Activated CD4-positive, alpha-beta memory T cell treated with anti-CD3 and anti-CD28 coated beads, Interleukin-2, amount 10 ng/mL, durations not matched to agents 7 days and 5 days (primary cell): ENCODE results near the gene TMEM161B. TPM values are rescaled to one million over a fixed set of nuclear protein-coding genes. Genes with fewer than 3 reads are reported as not detected.
"Not testable (repeated sequence)": the region's sequence is repeated elsewhere in the genome, so short reads cannot be mapped to it uniquely, and the experiment has no call there.

Experiments used
- CTCF ChIA-PET: fragments of 350-600 bp; sonication (Branson Sonifier 250); formaldehyde crosslinking; loops from one replicate; lab custom pipeline; 2021; ENCODE audit warnings: antibody characterized with exemption, inconsistent platforms; lab: Charles Lee
- POLR2A ChIA-PET: fragments of 350-600 bp; sonication (Branson Sonifier 250); formaldehyde crosslinking; loops from one replicate; lab custom pipeline; 2021; ENCODE audit warnings: antibody characterized with exemption; lab: Charles Lee
- DNase-seq: peaks from one replicate; pipeline ENCODE4 v3.0.0-alpha.2; 2020
- H3K27ac Mint-ChIP-seq: one replicate; pipeline ENCODE4 v1.8.0; 2021; ENCODE audit warnings: mild to moderate bottlenecking, mixed read lengths
- H3K27me3 Mint-ChIP-seq: one replicate; pipeline ENCODE4 v1.8.0; 2021; ENCODE audit warnings: mixed read lengths
- H3K36me3 Mint-ChIP-seq: one replicate; pipeline ENCODE4 v1.8.0; 2021; ENCODE audit warnings: low read depth, mixed read lengths
- H3K4me1 Mint-ChIP-seq: one replicate; pipeline ENCODE4 v1.8.0; 2021; ENCODE audit warnings: mixed read lengths
- H3K4me3 Mint-ChIP-seq: one replicate; pipeline ENCODE4 v1.8.0; 2021; ENCODE audit warnings: mild to moderate bottlenecking, mixed read lengths
- H3K9me3 Mint-ChIP-seq: one replicate; pipeline ENCODE4 v1.8.0; 2021; ENCODE audit warnings: mixed read lengths
- total RNA-seq, 2 experiments: library from RNA; stranded (reverse); gene quantifications; one replicate each; pipeline ENCODE4 v1.2.3, GENCODE V29; 2021

Gene TMEM161B
- total RNA-seq, 2 experiments from 2014 or later, result 25.9 to 26.4 TPM

DNA sequence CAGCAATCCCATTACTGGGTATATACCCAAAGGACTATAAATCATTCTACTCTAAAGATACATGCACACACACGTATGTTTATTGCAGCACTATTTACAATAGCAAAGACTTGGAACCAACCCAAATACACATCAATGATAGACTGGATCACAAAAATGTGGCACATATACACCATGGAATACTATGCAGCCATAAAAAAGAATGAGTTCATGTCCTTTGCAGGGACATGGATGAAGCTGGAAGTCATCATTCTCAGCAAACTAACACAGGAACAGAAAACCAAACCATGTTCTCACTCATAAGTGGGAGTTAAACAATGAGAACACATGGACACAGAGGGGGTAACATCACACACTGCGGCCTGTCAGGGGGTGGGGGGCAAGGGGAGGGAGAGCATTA, 4.1 kb downstream of the TMEM161B start:
- H3K27me3 Mint-ChIP-seq, POLR2A ChIA-PET, H3K9me3 Mint-ChIP-seq, H3K4me3 Mint-ChIP-seq, CTCF ChIA-PET, H3K27ac Mint-ChIP-seq, DNase-seq: not testable (repeated sequence)
- peaks cover 51% of the 10 kb centered on the region for H3K36me3 Mint-ChIP-seq
- H3K4me1 Mint-ChIP-seq, result peaks cover 31% of the 10 kb centered on the region

DNA sequence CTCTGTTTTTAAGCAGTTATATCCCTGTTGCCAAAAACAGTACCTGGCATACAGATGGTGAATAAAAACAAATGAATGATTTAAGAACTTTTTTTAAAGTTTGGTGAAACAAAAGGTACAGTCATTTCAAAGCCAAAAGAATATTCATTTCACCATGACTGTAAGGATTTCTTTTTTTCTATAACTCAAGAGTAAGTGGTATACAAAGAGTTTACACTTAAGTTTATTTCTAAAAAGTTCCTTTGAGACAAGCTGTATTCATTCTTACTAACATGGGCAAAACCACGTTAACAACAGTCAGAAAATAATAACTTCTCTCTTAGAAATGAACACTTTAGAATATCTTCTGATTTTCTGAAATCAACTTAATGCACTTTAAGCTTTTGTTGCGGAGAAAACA, 5.3 kb downstream of the TMEM161B start:
- peaks cover 51% of the 10 kb centered on the region for H3K36me3 Mint-ChIP-seq
- DNase-seq, result no peak
- peaks cover 3% of the 10 kb centered on the region for H3K9me3 Mint-ChIP-seq
- H3K27ac Mint-ChIP-seq, result no peak overlapping the region
- peaks cover 29% of the 10 kb centered on the region for H3K4me1 Mint-ChIP-seq
- H3K4me3 Mint-ChIP-seq, result no peak overlapping the region
- POLR2A ChIA-PET, result no interaction called here
- no peaks in the 10 kb centered on the region for H3K27me3 Mint-ChIP-seq
- CTCF ChIA-PET, result no interaction called here

DNA sequence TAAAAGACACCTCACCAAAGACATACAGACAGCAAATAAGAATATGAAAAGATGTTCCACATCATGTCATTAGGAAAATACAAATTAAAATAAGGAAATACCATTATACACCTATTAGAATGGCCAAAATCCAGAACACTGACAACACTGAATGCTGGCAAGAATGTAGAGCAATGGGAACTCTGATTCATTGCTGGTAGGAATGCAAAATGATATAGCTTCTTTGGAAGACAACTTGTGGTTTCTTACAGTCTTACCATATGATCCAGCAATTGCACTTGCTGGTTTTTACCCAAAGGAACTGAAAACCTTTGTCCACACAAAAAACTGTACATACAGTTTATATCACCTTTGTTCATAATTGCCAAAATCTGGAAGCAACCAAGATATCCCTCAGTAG, 6.5 kb downstream of the TMEM161B start:
- no peak overlapping the region for H3K27ac Mint-ChIP-seq
- ChIA-PET POLR2A (no interaction called here), CTCF (no interaction called here)
- H3K9me3 Mint-ChIP-seq, result peaks cover 3% of the 10 kb centered on the region
- H3K36me3 Mint-ChIP-seq, result peaks cover 48% of the 10 kb centered on the region
- H3K4me1 Mint-ChIP-seq, result peaks cover 19% of the 10 kb centered on the region
- H3K27me3 Mint-ChIP-seq, result no peaks in the 10 kb centered on the region
- no peak for DNase-seq
- H3K4me3 Mint-ChIP-seq, result no peak overlapping the region

DNA sequence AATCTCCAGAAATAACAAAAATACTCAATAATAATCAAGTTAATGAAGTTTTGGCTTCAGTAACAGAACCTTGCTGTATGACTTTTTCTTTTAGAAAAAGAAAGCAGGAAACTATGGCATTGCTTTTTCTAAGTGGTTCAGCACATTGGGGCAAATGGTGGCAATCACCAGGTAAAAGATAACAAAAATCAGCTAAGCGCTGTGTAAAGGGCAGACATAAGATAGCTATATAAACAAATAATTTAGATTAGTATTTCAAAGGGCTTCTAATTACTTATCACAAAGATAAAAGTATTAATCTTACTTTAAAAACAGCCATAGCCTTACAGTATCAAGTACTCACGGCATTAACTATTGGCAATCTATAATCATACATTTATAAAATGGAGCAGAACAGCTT, 10.0 kb downstream of the TMEM161B start:
- no peak overlapping the region for H3K4me3 Mint-ChIP-seq
- no peak overlapping the region for H3K27ac Mint-ChIP-seq
- ChIA-PET CTCF (no interaction called here), POLR2A (interaction anchor here (1.0 kb wide), 1 partner anchor 8 kb away, joined by 3 read pairs; no protein-coding TSS in a partner anchor)
- peaks cover 10% of the 10 kb centered on the region for H3K4me1 Mint-ChIP-seq
- DNase-seq, result no peak
- H3K9me3 Mint-ChIP-seq, result no peaks in the 10 kb centered on the region
- H3K36me3 Mint-ChIP-seq, result peaks cover 29% of the 10 kb centered on the region
- no peaks in the 10 kb centered on the region for H3K27me3 Mint-ChIP-seq

DNA sequence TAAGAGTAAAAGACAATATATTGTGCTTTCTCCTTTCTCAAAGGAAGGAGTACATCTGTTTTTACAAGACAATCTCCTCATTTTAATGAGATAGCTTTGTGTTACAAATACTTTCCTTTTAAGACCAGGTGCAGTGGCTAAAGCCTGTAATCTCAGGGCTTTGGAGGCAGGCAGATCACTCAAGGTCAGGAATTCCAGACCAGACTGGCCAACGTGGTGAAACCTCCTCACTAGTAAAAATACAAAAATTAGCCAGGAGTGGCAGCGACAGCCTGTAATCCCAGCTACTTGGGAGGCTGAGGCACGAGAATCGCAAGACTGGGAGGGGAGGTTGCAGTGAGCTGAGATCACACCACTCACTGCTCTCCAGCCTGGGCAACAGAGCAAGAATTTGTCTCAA, 11.8 kb downstream of the TMEM161B start:
- no peaks in the 10 kb centered on the region for H3K9me3 Mint-ChIP-seq

DNA sequence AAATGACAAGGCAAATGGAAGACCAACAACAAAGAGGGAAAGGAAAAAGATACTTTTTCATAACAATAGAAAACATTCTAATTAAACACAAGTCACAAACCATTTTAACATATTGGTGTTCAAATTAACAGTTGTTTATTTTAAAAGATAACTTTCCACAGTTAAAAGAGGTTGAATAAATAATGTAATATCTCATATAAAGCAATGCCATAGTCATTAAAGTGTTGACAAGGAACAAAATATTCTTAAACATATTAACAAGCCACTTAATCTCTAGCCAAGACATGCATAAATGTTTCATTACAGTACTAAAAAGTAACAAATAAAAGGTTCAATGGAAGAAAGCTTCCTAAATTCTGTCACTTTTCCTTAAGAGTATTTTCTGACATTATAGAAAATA, 12.6 kb downstream of the TMEM161B start:
- Mint-ChIP-seq H3K4me1 (peaks cover 16% of the 10 kb centered on the region), H3K9me3 (no peaks in the 10 kb centered on the region), H3K4me3 (no peak overlapping the region), H3K36me3 (peaks cover 25% of the 10 kb centered on the region), H3K27ac (no peak overlapping the region), H3K27me3 (no peaks in the 10 kb centered on the region)
- ChIA-PET CTCF (no interaction called here), POLR2A (no interaction called here)
- no peak for DNase-seq

More for the DNA sequence above, 11.8 kb downstream of the TMEM161B start:
- Mint-ChIP-seq H3K27ac (no peak overlapping the region), H3K27me3 (no peaks in the 10 kb centered on the region), H3K4me1 (peaks cover 10% of the 10 kb centered on the region), H3K4me3 (no peak overlapping the region), H3K36me3 (peaks cover 31% of the 10 kb centered on the region)
- POLR2A ChIA-PET, result no interaction called here
- CTCF ChIA-PET, result no interaction called here
- no peak for DNase-seq

DNA sequence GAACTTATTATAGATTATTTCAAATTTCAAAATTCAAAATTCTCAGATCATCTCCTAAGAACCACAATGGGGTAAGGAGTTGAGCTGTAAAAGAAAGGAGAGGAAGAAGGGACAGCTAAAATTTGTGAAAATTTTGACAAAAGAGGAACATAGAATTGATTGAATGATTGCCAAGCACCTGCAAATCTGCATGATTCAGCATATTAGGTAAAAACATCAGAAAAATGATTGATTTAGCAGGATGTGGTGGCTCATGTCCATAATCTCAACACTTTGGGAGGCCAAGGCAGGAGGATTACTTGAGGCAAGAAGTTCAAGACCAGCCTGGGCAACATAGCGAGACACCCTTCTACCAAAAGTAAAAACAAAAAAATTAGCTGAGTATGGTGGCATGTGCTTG, 14.3 kb downstream of the TMEM161B start:
- Mint-ChIP-seq H3K27me3 (no peaks in the 10 kb centered on the region), H3K27ac (no peak overlapping the region), H3K9me3 (no peaks in the 10 kb centered on the region), H3K4me3 (no peak overlapping the region), H3K4me1 (peaks cover 30% of the 10 kb centered on the region), H3K36me3 (peaks cover 35% of the 10 kb centered on the region)
- DNase-seq, result no peak
- CTCF ChIA-PET, result no interaction called here
- POLR2A ChIA-PET, result no interaction called here

DNA sequence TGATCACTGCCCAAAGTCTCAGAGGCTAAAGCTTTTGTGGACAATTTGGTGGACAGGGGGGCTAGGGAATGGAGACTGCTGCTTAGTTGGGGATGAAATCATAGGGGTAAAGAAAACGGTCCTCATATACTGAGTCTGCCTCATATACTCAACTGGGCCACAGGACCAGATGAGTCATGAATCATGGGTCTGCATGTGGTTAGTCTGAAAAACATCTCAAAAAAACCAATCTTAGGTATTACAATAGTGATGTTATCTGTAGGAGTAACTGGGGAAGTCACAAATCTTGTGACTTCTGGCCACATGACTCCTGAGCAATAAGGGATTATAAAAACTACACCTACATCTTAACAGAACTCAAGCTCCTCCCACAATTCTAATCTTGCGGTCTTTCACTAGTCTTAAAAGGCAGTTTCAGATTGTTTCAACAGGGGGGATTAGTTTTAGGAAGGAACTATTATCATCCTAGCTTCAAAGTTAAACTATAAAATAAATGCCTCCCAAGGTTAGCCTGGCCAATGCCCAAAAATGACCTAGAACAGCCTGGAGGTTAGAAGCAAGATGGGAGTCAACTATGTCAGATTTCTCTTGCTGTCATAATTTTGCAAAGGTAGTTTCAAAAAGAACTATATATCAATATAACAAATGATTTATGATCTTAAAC, 17.5 kb downstream of the TMEM161B start:
- peak; percentile 36 for DNase-seq
- no peaks in the 10 kb centered on the region for H3K27me3 Mint-ChIP-seq
- no peaks in the 10 kb centered on the region for H3K9me3 Mint-ChIP-seq
- no peak overlapping the region for H3K4me3 Mint-ChIP-seq
- ChIA-PET POLR2A (interaction anchor here (1.7 kb wide), 1 partner anchor 17 kb away, joined by 5 read pairs; no protein-coding TSS in a partner anchor), CTCF (interaction anchor here (1.2 kb wide), 1 partner anchor 11 kb away, joined by 3 read pairs; no protein-coding TSS in a partner anchor)
- H3K4me1 Mint-ChIP-seq, result peaks cover 36% of the 10 kb centered on the region
- peak overlapping the region; percentile 83 for H3K27ac Mint-ChIP-seq
- H3K36me3 Mint-ChIP-seq, result peaks cover 42% of the 10 kb centered on the region

DNA sequence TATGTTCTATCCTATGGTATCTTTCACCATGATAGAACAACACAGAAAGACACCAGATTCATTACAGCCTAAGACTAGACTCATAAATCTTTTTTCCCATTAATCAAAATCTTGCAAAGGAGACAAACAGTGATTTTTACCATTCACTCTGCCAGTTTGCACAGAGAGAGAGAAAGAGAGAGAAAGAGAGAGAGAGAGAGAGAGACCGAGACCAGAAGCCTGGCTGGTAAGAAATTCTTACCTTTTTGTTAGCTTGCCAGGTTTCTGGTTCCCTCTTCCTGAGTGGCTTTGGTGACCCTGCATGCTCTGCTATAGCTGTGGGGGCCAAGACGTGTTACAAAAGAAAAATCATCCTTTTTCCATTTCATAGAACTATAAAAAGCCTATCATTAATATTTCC, 18.6 kb downstream of the TMEM161B start:
- POLR2A ChIA-PET, result interaction anchor here (1.7 kb wide), 1 partner anchor 18 kb away, joined by 5 read pairs; no protein-coding TSS in a partner anchor
- Mint-ChIP-seq H3K36me3 (peaks cover 38% of the 10 kb centered on the region), H3K4me1 (peaks cover 33% of the 10 kb centered on the region), H3K27ac (no peak overlapping the region), H3K27me3 (no peaks in the 10 kb centered on the region), H3K9me3 (no peaks in the 10 kb centered on the region), H3K4me3 (no peak overlapping the region)
- no peak for DNase-seq
- CTCF ChIA-PET, result no interaction called here

DNA sequence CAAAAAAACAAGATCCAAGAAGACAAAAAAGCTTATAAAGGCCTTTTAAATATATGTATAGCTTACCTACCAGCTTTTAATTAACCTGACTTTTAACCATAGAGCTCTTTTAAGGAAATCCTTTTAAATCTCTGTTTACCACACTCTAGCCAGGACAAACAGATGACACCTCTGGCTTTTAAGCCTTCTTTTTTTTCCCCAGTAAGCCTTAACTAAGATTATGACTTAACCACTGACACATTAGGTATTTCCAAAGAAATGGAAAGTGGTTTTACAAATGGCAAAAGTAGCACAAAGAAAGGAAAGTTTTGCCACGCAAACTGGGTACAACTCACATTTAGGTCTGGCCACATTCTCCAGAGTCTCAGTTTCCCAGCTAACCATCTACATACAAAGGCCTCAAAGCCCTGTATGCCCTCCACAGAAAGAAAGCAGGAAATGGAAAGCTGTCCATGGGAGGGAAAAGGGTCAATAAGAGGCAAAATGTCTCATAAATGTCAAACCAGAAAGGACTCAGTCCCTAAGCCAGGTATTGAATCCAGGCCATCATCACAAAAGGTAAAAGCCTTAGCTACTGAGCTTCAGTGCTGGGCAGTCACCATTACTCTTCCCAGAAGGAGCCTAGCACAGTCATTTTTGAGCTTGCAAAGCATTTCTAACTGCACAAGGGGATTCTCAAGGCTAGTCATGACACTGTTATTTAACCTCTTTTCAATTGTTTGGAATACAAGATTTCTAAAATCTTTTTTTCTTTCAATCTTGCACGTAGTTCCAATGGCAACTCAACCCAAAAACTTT, 19.7 kb downstream of the TMEM161B start:
- no peak for DNase-seq
- no peaks in the 10 kb centered on the region for H3K27me3 Mint-ChIP-seq
- CTCF ChIA-PET, result interaction anchor here (0.7 kb wide), 3 partner anchors 42 to 1255 kb away, joined by 3 to 7 read pairs (median 3); no protein-coding TSS in a partner anchor
- H3K36me3 Mint-ChIP-seq, result peaks cover 36% of the 10 kb centered on the region
- peaks cover 29% of the 10 kb centered on the region for H3K4me1 Mint-ChIP-seq
- no peak overlapping the region for H3K27ac Mint-ChIP-seq
- H3K9me3 Mint-ChIP-seq, result no peaks in the 10 kb centered on the region
- POLR2A ChIA-PET, result no interaction called here
- no peak overlapping the region for H3K4me3 Mint-ChIP-seq

DNA sequence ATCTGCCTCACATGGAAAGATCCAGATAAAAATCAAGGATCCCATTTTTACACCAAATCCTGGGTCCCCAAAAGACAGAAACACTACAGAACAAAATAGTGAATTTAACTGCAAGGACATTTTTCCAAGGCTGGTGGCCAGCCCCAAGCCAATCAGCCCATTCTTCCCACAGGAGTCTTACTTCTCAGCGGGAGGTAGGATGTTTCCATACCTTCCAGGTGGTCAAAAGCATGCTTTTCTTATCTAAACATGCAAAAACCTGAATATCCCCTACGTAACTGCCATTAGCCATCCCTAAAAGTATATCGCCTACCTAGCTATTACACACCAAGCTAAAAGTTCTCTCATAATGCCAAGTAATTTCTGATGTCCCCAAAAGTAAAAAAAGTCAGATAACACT, 20.6 kb downstream of the TMEM161B start:
- Mint-ChIP-seq H3K4me1 (peaks cover 31% of the 10 kb centered on the region), H3K27ac (no peak overlapping the region), H3K9me3 (no peaks in the 10 kb centered on the region), H3K27me3 (no peaks in the 10 kb centered on the region), H3K36me3 (peaks cover 31% of the 10 kb centered on the region), H3K4me3 (no peak overlapping the region)
- ChIA-PET POLR2A (no interaction called here), CTCF (interaction anchor here (0.7 kb wide), 1 partner anchor 81 kb away, joined by 7 read pairs; no protein-coding TSS in a partner anchor)
- no peak for DNase-seq

DNA sequence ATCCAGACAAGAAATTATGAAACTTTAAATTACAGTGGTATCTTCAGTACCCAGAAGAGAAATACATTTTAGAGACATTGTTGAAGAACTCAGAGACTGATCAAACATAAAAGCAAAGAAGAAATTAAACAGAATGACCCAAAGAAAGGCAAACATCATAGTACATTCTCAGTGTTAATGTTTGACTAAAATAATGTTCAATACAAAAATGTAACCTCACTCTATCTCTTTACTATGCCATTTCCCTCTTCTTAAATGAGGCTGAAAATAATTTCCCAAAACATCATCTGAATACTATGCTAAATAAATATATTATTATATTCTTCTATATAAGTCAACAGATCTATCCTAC, 22.8 kb downstream of the TMEM161B start:
- Mint-ChIP-seq H3K36me3 (peaks cover 21% of the 10 kb centered on the region), H3K9me3 (no peaks in the 10 kb centered on the region), H3K4me3 (no peak overlapping the region), H3K4me1 (peaks cover 20% of the 10 kb centered on the region), H3K27ac (no peak overlapping the region), H3K27me3 (no peaks in the 10 kb centered on the region)
- ChIA-PET CTCF (no interaction called here), POLR2A (no interaction called here)
- no peak for DNase-seq

DNA sequence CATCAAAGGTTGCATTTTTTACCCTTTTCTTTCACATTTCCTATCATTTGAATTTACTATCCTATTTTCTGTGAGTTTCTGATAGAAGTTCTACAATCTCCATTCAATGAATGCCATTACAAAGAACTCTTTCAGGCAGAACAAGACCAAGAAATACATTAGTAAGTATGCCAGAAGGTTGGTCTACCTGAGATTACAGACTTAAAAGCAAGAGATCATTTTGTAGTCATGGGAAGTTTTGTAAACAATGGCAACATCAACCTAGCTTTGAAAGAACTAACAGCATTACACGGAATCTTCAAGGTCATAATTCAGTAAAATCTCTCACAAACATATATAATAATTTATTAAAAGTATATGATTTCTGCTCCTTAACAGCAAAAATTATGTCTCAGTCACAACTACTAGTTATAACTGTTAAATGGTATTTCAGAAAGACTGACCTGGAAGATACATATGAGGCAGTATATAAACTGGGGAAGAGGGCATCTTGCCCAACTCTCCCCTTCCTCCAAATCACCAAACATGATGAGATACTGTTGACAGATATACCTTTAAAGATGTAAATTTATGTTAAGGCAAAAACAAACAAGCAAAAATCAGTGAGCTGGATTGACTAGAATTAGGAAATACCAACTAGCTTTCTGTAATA, 23.3 kb downstream of the TMEM161B start:
- H3K36me3 Mint-ChIP-seq, result peaks cover 17% of the 10 kb centered on the region
- POLR2A ChIA-PET, result no interaction called here
- no peaks in the 10 kb centered on the region for H3K9me3 Mint-ChIP-seq
- H3K4me3 Mint-ChIP-seq, result no peak overlapping the region
- H3K27me3 Mint-ChIP-seq, result no peaks in the 10 kb centered on the region
- H3K27ac Mint-ChIP-seq, result no peak overlapping the region
- no peak for DNase-seq
- CTCF ChIA-PET, result no interaction called here
- H3K4me1 Mint-ChIP-seq, result peaks cover 15% of the 10 kb centered on the region
